HFF-Myc (cell line): Measurements from ENCODE around the gene NSG1.
A peak's percentile ranks its signal among the peaks of the same experiment; 100 is the strongest.

ENCODE experiments used
- DNase-seq: peaks from one replicate; pipeline ENCODE4 v3.0.0-alpha.2; 2011; ENCODE audit warnings: low read depth; ENCODE audit errors: extremely low read depth
- H3K4me3 ChIP-seq: replicated peaks from 2 replicates; pipeline ENCODE4 v1.5.1; 2011; ENCODE audit warnings: low read depth, mild to moderate bottlenecking, control low read depth, low read length
- CTCF ChIP-seq: IDR thresholded peaks from 2 replicates; pipeline ENCODE4 v1.5.1; 2012; ENCODE audit warnings: mild to moderate bottlenecking, low read depth, low read length, control low read depth; ENCODE audit errors: missing control alignments

NSG1 gene, protein sequence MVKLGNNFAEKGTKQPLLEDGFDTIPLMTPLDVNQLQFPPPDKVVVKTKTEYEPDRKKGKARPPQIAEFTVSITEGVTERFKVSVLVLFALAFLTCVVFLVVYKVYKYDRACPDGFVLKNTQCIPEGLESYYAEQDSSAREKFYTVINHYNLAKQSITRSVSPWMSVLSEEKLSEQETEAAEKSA

DNA sequence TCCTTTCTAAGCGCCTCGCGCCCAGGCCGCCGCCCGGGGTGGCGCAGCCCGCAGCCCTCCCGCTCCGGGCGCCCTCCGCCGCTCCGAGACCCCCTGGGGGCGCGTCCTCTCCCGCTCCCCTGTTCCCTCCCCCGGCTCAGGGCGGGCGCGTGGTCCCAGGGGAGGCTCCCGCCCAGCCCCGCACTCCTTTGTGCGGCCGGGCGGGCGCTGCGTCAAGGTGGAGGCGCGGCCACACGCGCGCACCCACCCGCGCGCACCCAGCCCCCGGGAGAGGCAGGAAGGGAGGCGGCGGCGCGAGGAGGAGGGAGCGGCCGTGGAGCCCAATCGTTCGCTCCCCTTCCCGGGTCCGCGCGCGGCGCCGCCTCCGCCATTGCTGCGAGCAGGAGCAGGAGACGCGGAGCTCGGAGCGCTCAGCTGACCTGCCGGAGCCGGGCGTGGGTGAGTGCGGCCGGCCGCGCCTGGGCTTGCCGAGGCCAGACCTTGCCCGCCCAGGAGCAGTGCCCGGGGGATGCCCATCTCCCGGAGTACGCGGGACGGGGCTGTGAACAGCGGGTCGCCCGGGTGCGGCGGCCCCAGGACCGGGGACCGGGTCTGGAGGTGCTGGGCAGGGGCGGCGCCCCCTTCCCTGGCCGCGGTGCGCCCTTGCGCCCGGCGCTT, at the start of gene NSG1:
Gene NSG1 (plus strand): TSS at position 367 of the 657 bp plus-strand sequence. CDS start 528 bp downstream, outside the sequence.
- peak within 1 kb of the TSS; percentile 31 for H3K4me3 ChIP-seq
- TF ChIP-seq CTCF: no peak
- no peak for DNase-seq

GRCh38 chr4:4338210-4339001, 48.5 kb upstream of the NSG1 start:
- DNase-seq: no peak
- no peak for TF ChIP-seq CTCF
- no peak overlapping the region for H3K4me3 ChIP-seq

- DNase-seq: no peak
- H3K4me3 ChIP-seq: no peak overlapping the region
- TF ChIP-seq CTCF: no peak
These were observed 47.3 kb upstream of the NSG1 start for GRCh38 chr4:4339504-4340085.

DNA sequence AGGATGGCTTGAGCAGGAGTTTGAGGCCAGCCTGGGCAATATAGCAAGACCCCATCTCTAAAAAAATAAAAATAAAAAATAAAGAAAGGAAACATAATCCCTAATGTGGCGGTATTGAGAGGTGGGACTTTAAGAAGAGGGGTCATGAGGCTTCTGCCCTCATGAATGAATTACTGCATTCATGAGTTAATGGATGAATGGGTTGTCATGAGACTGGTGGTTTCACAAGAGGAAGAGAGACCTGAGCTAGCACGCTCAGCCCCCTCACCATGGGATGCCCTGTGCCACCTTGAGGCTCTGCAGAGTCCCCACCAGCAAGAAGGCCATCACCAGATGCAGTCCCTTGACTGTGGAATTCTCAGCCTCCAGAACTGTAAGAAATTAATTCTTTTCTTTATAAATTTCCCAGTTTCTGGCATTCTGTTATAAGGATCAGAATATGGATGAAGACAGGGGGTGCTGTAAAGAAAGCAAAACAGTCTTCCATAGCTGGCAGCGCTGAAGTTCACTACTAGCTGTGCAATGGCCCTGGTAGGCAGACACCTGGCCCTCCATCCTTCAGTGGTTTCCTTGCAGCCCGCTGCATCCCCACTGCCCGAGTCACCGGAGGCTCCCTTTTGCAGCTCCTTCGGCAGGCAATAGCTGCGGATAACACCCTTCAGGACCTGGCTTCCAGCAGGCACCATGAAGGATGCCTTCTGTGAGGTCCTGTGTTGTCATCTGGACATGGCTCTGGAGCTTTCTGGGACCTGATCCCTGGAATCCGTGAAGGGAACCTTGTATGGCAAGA, 44.8 kb upstream of the NSG1 start:
- TF ChIP-seq CTCF: no peak
- no peak overlapping the region for H3K4me3 ChIP-seq
- no peak for DNase-seq

- TF ChIP-seq CTCF: no peak
- H3K4me3 ChIP-seq: no peak overlapping the region
- no peak for DNase-seq
These were observed 43.9 kb upstream of the NSG1 start for GRCh38 chr4:4343038-4343437.

DNA sequence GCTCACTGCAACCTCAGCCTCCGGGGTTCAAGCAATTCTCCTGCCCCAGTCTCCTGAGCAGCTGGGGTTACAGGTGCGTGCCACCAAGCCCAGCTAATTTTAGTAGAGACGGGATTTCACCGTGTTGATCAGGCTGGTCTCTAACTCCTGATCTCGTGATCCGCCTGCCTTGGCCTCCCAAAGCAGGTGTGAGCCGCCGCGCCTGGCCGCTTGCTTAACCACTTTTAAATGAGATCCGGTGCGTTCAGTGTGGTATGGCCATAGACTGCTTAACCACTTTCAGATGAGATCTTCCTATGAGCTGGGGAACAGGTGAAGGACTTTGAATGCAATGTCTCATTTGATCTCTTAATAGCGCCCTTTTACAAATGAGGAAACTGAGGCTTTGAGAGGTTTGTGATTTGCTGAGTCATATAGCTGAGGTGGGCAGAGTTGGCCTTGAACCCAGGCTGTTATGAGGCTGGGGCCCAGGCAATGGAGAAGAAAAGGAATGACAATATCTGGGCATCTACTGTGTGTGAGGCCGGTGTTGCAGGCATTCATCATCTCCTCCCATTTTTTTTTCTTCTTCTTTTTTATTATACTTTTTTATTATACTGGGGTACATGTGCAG, 41.9 kb upstream of the NSG1 start:
- DNase-seq: no peak
- no peak overlapping the region for H3K4me3 ChIP-seq

More for the DNA sequence above, 41.9 kb upstream of the NSG1 start:
- TF ChIP-seq CTCF: no peak
